WTC11 (cell line): ENCODE measurements around the gene SND1. TPM values are rescaled to one million over a fixed set of nuclear protein-coding genes. Genes with fewer than 3 reads are reported as not detected.

Experiments
- ATAC-seq: fragments of 200-7000 bp; cut with Tn5 transposase; 2 replicates; pipeline ENCODE4 v1.10.0; 2021; ENCODE audit warnings: mild to moderate bottlenecking, moderate library complexity
- CTCF ChIA-PET: fragments of 300-600 bp; sonication (Branson Sonifier 250); formaldehyde crosslinking; loops from one replicate; lab custom pipeline; 2021; ENCODE audit warnings: antibody characterized with exemption; lab: Charles Lee
- POLR2A ChIA-PET: fragments of 350-600 bp; sonication (Branson Sonifier 250); formaldehyde crosslinking; loops from one replicate; lab custom pipeline; 2021; ENCODE audit warnings: antibody characterized with exemption; lab: Charles Lee
- DNase-seq: peaks from one replicate; pipeline ENCODE4 v3.0.0; 2021; ENCODE audit warnings: low spot score
- H3K27ac Mint-ChIP-seq: 2 replicates; pipeline ENCODE4 v1.8.0; 2021; ENCODE audit warnings: mixed read lengths
- H3K27me3 Mint-ChIP-seq: 2 replicates; pipeline ENCODE4 v1.8.0; 2021; ENCODE audit warnings: low read depth, mild to moderate bottlenecking, moderate library complexity, mixed read lengths
- H3K36me3 Mint-ChIP-seq: 2 replicates; pipeline ENCODE4 v1.8.0; 2021; ENCODE audit warnings: mixed read lengths
- H3K4me1 Mint-ChIP-seq: 2 replicates; pipeline ENCODE4 v1.8.0; 2022; ENCODE audit warnings: mixed read lengths
- H3K4me3 Mint-ChIP-seq: 2 replicates; pipeline ENCODE4 v1.8.0; 2021; ENCODE audit warnings: mild to moderate bottlenecking, moderate library complexity, mixed read lengths
- H3K9me3 Mint-ChIP-seq: 2 replicates; pipeline ENCODE4 v1.8.0; 2021; ENCODE audit warnings: mixed read lengths
- AR ChIP-seq: fragments of 250-450 bp; sonication (Bioruptor Pico); IDR thresholded peaks from 2 replicates; pipeline ENCODE4 v1.9.0; 2021; ENCODE audit warnings: mild to moderate bottlenecking
- E2F4 ChIP-seq: sonication (generic); formaldehyde crosslinking; IDR thresholded peaks from 2 replicates; pipeline ENCODE4 v1.8.1; 2022; ENCODE audit warnings: low read depth, mild to moderate bottlenecking, moderate library complexity, missing genetic modification reagents, borderline replicate concordance
- ETV6 ChIP-seq: sonication (generic); formaldehyde crosslinking; IDR thresholded peaks from 2 replicates; pipeline ENCODE4 v1.8.1; 2022; ENCODE audit warnings: mild to moderate bottlenecking, missing genetic modification reagents
- GTF2I ChIP-seq: fragments of 250-450 bp; sonication (Bioruptor Pico); conservative IDR thresholded peaks from 2 replicates; pipeline ENCODE4 v1.4.0; 2021; ENCODE audit warnings: mild to moderate bottlenecking
- NR1H2 ChIP-seq: sonication (generic); formaldehyde crosslinking; IDR thresholded peaks from 2 replicates; pipeline ENCODE4 v1.9.0; 2021; ENCODE audit warnings: mild to moderate bottlenecking, moderate library complexity, missing genetic modification reagents
- NR2C2 ChIP-seq: sonication (generic); formaldehyde crosslinking; IDR thresholded peaks from 2 replicates; pipeline ENCODE4 v1.8.0; 2022; ENCODE audit warnings: mild to moderate bottlenecking, missing genetic modification reagents
- OVOL2 ChIP-seq: fragments of 250-450 bp; sonication (Bioruptor Pico); IDR thresholded peaks from 2 replicates; pipeline ENCODE4 v1.9.0; 2021; ENCODE audit warnings: mild to moderate bottlenecking, borderline replicate concordance
- SOX15 ChIP-seq: fragments of 250-450 bp; sonication (Bioruptor Pico); IDR thresholded peaks from 2 replicates; pipeline ENCODE4 v1.9.0; 2021; ENCODE audit warnings: mild to moderate bottlenecking
- STAT6 ChIP-seq: sonication (generic); formaldehyde crosslinking; conservative IDR thresholded peaks from 2 replicates; pipeline ENCODE4 v1.8.1; 2023; ENCODE audit warnings: mild to moderate bottlenecking, low read depth, missing genetic modification reagents, moderate library complexity
- ZNF121 ChIP-seq: sonication (generic); formaldehyde crosslinking; IDR thresholded peaks from 2 replicates; pipeline ENCODE4 v1.8.0; 2023; ENCODE audit warnings: missing genetic modification reagents
- ZNF532 ChIP-seq: fragments of 250-450 bp; sonication (Bioruptor Pico); IDR thresholded peaks from 2 replicates; pipeline ENCODE4 v1.9.0; 2021; ENCODE audit warnings: mild to moderate bottlenecking, borderline replicate concordance
- ZNF671 ChIP-seq: fragments of 250-450 bp; sonication (Bioruptor Pico); IDR thresholded peaks from 2 replicates; pipeline ENCODE4 v1.8.0; 2021; ENCODE audit warnings: mild to moderate bottlenecking
- total RNA-seq: library from RNA; stranded (reverse); gene quantifications from 3 replicates; pipeline ENCODE4 v1.2.3, GENCODE V29; 2021

SND1 gene
- total RNA-seq, 1 experiment from 2014 or later, result 261 TPM

GRCh38 chr7:127900141-127900540, 248.1 kb downstream of the SND1 start:
- DNase-seq (no peak), ATAC-seq (no peak)
- Mint-ChIP-seq H3K4me1 (peaks cover 54% of the 10 kb centered on the region), H3K4me3 (no peak overlapping the region), H3K27ac (peak overlapping the region; percentile 33), H3K9me3 (no peaks in the 10 kb centered on the region), H3K36me3 (no peaks in the 10 kb centered on the region), H3K27me3 (no peaks in the 10 kb centered on the region)
- POLR2A ChIA-PET, result no interaction called here
- CTCF ChIA-PET, result interaction anchor here (0.5 to 1.6 kb wide), 2 partner anchors 108 to 132 kb away, joined by 6 to 7 read pairs; no protein-coding TSS in a partner anchor
- TF ChIP-seq OVOL2, result no peak
- TF ChIP-seq GTF2I (CRISPR knock-in tag), result no peak
- TF ChIP-seq AR, result no peak
- TF ChIP-seq NR2C2, result no peak
- TF ChIP-seq ZNF532 (CRISPR knock-in tag), result no peak
- TF ChIP-seq STAT6 (CRISPR knock-in tag), result no peak
- TF ChIP-seq NR1H2 (CRISPR knock-in tag), result no peak

- ChIA-PET CTCF (interaction anchor here (1.6 kb wide), 1 partner anchor 108 kb away, joined by 7 read pairs; no protein-coding TSS in a partner anchor), POLR2A (no interaction called here)
- Mint-ChIP-seq H3K4me3 (peak overlapping the region; percentile 40), H3K27me3 (no peaks in the 10 kb centered on the region), H3K27ac (peak overlapping the region; percentile 43), H3K36me3 (peaks cover 5% of the 10 kb centered on the region; the same call in 1 of the 2 replicates), H3K4me1 (peaks cover 62% of the 10 kb centered on the region), H3K9me3 (no peaks in the 10 kb centered on the region)
- no peak for DNase-seq
- ATAC-seq, result peak; percentile 76
- no peak for TF ChIP-seq ZNF671 (CRISPR knock-in tag)
- no peak for TF ChIP-seq E2F4 (CRISPR knock-in tag)
- no peak for TF ChIP-seq SOX15 (CRISPR knock-in tag)
- no peak for TF ChIP-seq ZNF121 (CRISPR knock-in tag)
- peak; percentile 34; the same call in 1 of the 2 replicates for TF ChIP-seq ETV6 (CRISPR knock-in tag)
Observed at GRCh38 chr7:127900732-127901685, 249.0 kb downstream of the SND1 start.
